HepG2 (cell line): Measurements from ENCODE around the gene NEK7. TPM values are rescaled to one million over a fixed set of nuclear protein-coding genes. Genes with fewer than 3 reads are reported as not detected.

Experiments
- ATAC-seq: fragments of 200-7000 bp; cut with Tn5 transposase; 3 replicates; pipeline ENCODE4 v1.9.1; 2020; ENCODE audit warnings: mild to moderate bottlenecking, moderate library complexity
- BruUV-seq: library from RNA; stranded (reverse); fragments of 400-500 nt; replicated peaks from 2 replicates; lab custom pipeline; 2021; lab: Mats Ljungman, UMichigan
- CTCF ChIA-PET: fragments of 300-600 bp; formaldehyde crosslinking; extraction: SDS; loops from one replicate; lab custom pipeline; 2021; ENCODE audit warnings: low total read pairs, inconsistent platforms, low intra/inter-chr PET ratio; lab: Yijun Ruan, JAX
- POLR2A ChIA-PET: fragments of 350-600 bp; sonication (Branson Sonifier 250); formaldehyde crosslinking; loops from one replicate; lab custom pipeline; 2020; ENCODE audit warnings: antibody characterized with exemption, inconsistent platforms; lab: Yijun Ruan, JAX
- DNase-seq: peaks from one replicate; pipeline ENCODE4 v3.0.0-alpha.2; 2015; ENCODE audit warnings: low spot score
- FAIRE-seq: peaks from 3 replicates; lab custom pipeline; 2011; peaks lifted over from hg19 to GRCh38; lab: Jason Lieb, UNC
- H2AFZ ChIP-seq: one replicate; pipeline ENCODE4 v1.6.1; 2011; ENCODE audit warnings: low read length, inconsistent platforms
- H3K27ac ChIP-seq: fragments of 300-600 bp; 3 replicates; pipeline ENCODE4 v1.8.0; 2011; ENCODE audit warnings: mixed run types, mild to moderate bottlenecking, mixed read lengths, low read length, inconsistent platforms; ENCODE audit not compliant: insufficient read depth; ENCODE audit errors: extremely low read length
- H3K27me3 ChIP-seq, 2 experiments: fragments of 200-600 bp in 1 of 2; 2 replicates in 1 of 2; 3 replicates in 1 of 2; pipeline versions ENCODE4 v1.6.0 to v1.8.0; 2011; ENCODE audit warnings: low read length in 2 of 2, mild to moderate bottlenecking in 2 of 2, moderate library complexity in 2 of 2, inconsistent platforms in 1 of 2; ENCODE audit not compliant: insufficient read depth in 2 of 2, control insufficient read depth in 1 of 2
- H3K36me3 ChIP-seq, 2 experiments: fragments of 200-600 bp in 1 of 2; replicated peaks in 1 of 2; 2 replicates in 1 of 2; 3 replicates in 1 of 2; pipeline versions ENCODE4 v1.5.1 to v1.8.0; 2011; ENCODE audit warnings: low read length in 2 of 2, inconsistent platforms in 1 of 2; ENCODE audit not compliant: insufficient read depth in 2 of 2, control insufficient read depth in 1 of 2
- H3K4me1 ChIP-seq: 2 replicates; pipeline ENCODE4 v1.5.1; 2012; ENCODE audit warnings: low read length, inconsistent platforms; ENCODE audit not compliant: insufficient read depth
- H3K4me2 ChIP-seq: 2 replicates; pipeline ENCODE4 v1.6.0; 2011; ENCODE audit warnings: low read depth, low read length, inconsistent platforms
- H3K4me3 ChIP-seq, 3 experiments: fragments of 200-600 bp in 1 of 3; sonication (generic), shearing (Covaris generic) in 1 of 3; replicated peaks in 1 of 3; 2 replicates each; pipeline ENCODE4 v1.5.1; 2011 to 2016; ENCODE audit warnings: low read length in 3 of 3, inconsistent platforms in 2 of 3, low read depth in 2 of 3, mild to moderate bottlenecking in 2 of 3, control low read depth in 1 of 3, mixed read lengths in 1 of 3; ENCODE audit not compliant: insufficient read depth in 1 of 3
- H3K79me2 ChIP-seq: one replicate; pipeline ENCODE4 v1.6.1; 2011; ENCODE audit warnings: low read length, inconsistent platforms; ENCODE audit not compliant: insufficient read depth
- H3K9ac ChIP-seq: 2 replicates; pipeline ENCODE4 v1.6.0; 2011; ENCODE audit warnings: mild to moderate bottlenecking, low read depth, low read length, inconsistent platforms; ENCODE audit not compliant: insufficient read depth
- H3K9me3 ChIP-seq: 2 replicates; pipeline ENCODE4 v1.5.1; 2012; ENCODE audit warnings: mild to moderate bottlenecking, low read length
- H4K20me1 ChIP-seq: 2 replicates; pipeline ENCODE4 v1.6.0; 2011; ENCODE audit warnings: inconsistent platforms, mild to moderate bottlenecking, low read length, moderate library complexity; ENCODE audit not compliant: insufficient read depth
- MAFF ChIP-seq: IDR thresholded peaks from 2 replicates; pipeline ENCODE4 v1.6.1; 2011; ENCODE audit warnings: low read depth, low read length, improper control_type of control experiment
- MAFK ChIP-seq, 2 experiments: IDR thresholded peaks in 1 of 2; conservative IDR thresholded peaks in 1 of 2; 2 replicates each; pipeline ENCODE4 v1.6.1; 2011; ENCODE audit warnings: improper control_type of control experiment in 2 of 2, low read length in 2 of 2
- MEIS2 ChIP-seq: sonication (generic); formaldehyde crosslinking; IDR thresholded peaks from 2 replicates; pipeline ENCODE4 v1.9.0; 2021; ENCODE audit warnings: mild to moderate bottlenecking, missing genetic modification reagents
- NR2C2 ChIP-seq: sonication (generic); formaldehyde crosslinking; IDR thresholded peaks from 2 replicates; pipeline ENCODE4 v1.4.0; 2020; ENCODE audit warnings: missing genetic modification reagents, mild to moderate bottlenecking, moderate library complexity, borderline replicate concordance
- POLR2AphosphoS5 ChIP-seq: IDR thresholded peaks from 2 replicates; pipeline ENCODE4 v1.6.1; 2012; ENCODE audit warnings: low read depth, low read length
- ZNF468 ChIP-seq: sonication (generic); formaldehyde crosslinking; IDR thresholded peaks from 2 replicates; pipeline ENCODE4 v1.8.0; 2022; ENCODE audit warnings: mild to moderate bottlenecking, moderate library complexity, missing genetic modification reagents
- WGBS: methylation state at CpG from one replicate; pipeline ENCODE4 v1.1.6; 2017; ENCODE audit warnings: low lambda C conversion rate; 5-methylcytosine and 5-hydroxymethylcytosine counted together
- in situ Hi-C: cut with HindIII; loops from 2 replicates; pipeline ENCODE4 v1.10.0; 2017; ENCODE audit warnings: low pct_unique_long_range_greater_than_20kb; ENCODE audit not compliant: extremely low pct_ligation_motif_present
- intact Hi-C: fragments of 100-400 bp; cut with micrococcal nuclease; formaldehyde crosslinking; loops from one replicate; pipeline ENCODE4 v1.10.0; 2022; ENCODE audit not compliant: unreplicated experiment
- polyA plus RNA-seq, 8 experiments: library from polyadenylated mRNA; depleted of rRNA in 3 of 8; stranded (reverse) in 7 of 8; unstranded in 1 of 8; fragments of >200 nt; fragmentation: Illumina TruSeq in 4 of 8; extraction: Trizol in 4 of 8; gene quantifications; 2 replicates each; pipeline versions ENCODE4 v1.2.1 to v1.2.3, GENCODE V29; 2011 to 2016; ENCODE audit warnings: low read depth in 4 of 8, missing spikeins in 1 of 8, mixed read lengths in 1 of 8; ENCODE audit not compliant: insufficient read depth in 1 of 8
- total RNA-seq, 5 experiments: library from RNA; depleted of rRNA; stranded (reverse); fragments of >200 nt; fragmentation: Illumina TruSeq; extraction: Trizol; gene quantifications; 2 replicates each; pipeline ENCODE4 v1.2.3, GENCODE V29; 2016; ENCODE audit warnings: low read depth in 1 of 5
- TF ChIP-seq, protein P1 (sequence below): sonication (generic); formaldehyde crosslinking; conservative IDR thresholded peaks from 2 replicates; pipeline ENCODE4 v1.4.0; 2020; ENCODE audit warnings: missing genetic modification reagents

Gene NEK7
- total and polyA plus RNA-seq, 2 of the 13 experiments (the other 11 are each of a cell fraction or from before 2014, with no cell fraction given), result 18.1 to 19.2 TPM

DNA sequence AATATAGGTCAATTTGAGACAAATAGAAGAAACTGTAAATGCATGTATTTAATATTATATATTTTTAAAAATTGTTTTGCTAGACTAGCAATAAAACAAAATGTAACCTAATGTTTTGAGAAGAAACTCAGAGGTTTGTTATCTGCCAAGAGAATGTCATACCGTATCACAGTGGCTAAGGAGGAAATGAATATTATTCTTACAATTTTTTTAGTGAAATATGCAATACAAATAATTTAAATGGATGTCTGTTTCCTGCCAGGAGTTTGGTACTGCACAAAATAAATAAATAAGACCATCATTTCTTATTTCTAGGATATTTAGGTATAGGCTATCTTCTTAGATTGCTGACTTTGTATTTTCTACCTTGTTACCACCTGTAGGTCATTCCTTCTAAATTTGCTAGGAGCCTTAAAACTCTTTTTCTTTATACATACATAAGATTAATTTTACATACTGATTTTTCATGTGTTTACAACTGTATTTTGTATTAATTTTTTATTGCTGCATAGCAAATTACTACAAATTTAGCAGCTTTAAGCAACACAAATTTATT lies 113.6 kb downstream of the NEK7 start:
- in situ Hi-C loops (no loop called here), intact Hi-C loops (loop anchor here (10.0 kb wide), 1 partner anchor 186 kb away; no protein-coding TSS in a partner anchor)
- H3K36me3 ChIP-seq, result peaks cover 0 to under 1% of the 10 kb centered on the region in 2 experiments; a peak in 1 of 5 replicates
- no peaks in the 10 kb centered on the region for H3K9me3 ChIP-seq
- no peak for FAIRE-seq
- TF ChIP-seq MEIS2, result no peak
- no peak for TF ChIP-seq NR2C2 (CRISPR knock-in tag)
- TF ChIP-seq, protein P1, sequence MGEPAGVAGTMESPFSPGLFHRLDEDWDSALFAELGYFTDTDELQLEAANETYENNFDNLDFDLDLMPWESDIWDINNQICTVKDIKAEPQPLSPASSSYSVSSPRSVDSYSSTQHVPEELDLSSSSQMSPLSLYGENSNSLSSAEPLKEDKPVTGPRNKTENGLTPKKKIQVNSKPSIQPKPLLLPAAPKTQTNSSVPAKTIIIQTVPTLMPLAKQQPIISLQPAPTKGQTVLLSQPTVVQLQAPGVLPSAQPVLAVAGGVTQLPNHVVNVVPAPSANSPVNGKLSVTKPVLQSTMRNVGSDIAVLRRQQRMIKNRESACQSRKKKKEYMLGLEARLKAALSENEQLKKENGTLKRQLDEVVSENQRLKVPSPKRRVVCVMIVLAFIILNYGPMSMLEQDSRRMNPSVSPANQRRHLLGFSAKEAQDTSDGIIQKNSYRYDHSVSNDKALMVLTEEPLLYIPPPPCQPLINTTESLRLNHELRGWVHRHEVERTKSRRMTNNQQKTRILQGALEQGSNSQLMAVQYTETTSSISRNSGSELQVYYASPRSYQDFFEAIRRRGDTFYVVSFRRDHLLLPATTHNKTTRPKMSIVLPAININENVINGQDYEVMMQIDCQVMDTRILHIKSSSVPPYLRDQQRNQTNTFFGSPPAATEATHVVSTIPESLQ (CRISPR knock-in tag), result no peak
- TF ChIP-seq MAFF, result 0 out of 2 replicates have a peak, but pooled peaks have one; percentile 13
- TF ChIP-seq ZNF468, result no peak
- no peak for TF ChIP-seq POLR2AphosphoS5
- peak; percentile 51 to 67; a peak in 3 of 4 replicates for TF ChIP-seq MAFK (conservative IDR thresholded peaks at IDR 0.05 in 1 of 2, IDR thresholded peaks at IDR 0.05 in 1 of 2; ENCODE audit: low read length in 2 of 2)
- no peaks in the 10 kb centered on the region for H3K4me1 ChIP-seq
- H4K20me1 ChIP-seq, result no peaks in the 10 kb centered on the region; the same call in 1 of the 2 replicates
- no peak overlapping the region for H2AFZ ChIP-seq
- H3K4me2 ChIP-seq, result no peak overlapping the region
- ChIA-PET CTCF (no interaction called here), POLR2A (no interaction called here)
- no peaks in the 10 kb centered on the region for H3K27me3 ChIP-seq
- no peaks in the 10 kb centered on the region for H3K79me2 ChIP-seq
- BruUV-seq, result no TSS peak
- no peak overlapping the region for H3K27ac ChIP-seq
- 97% methylated on average over 1 of the region's 1 CpG for WGBS
- H3K4me3 ChIP-seq, result no peak overlapping the region
- H3K9ac ChIP-seq, result no peak overlapping the region
- no peak for DNase-seq
- ATAC-seq, result no peak
